Ishikawa (cell line): Measurements from ENCODE around the gene PRSS33.

ENCODE experiments used
- TAF1 ChIP-seq: IDR thresholded peaks from 2 replicates; pipeline ENCODE4 v1.6.1; 2012; ENCODE audit warnings: low read depth, mild to moderate bottlenecking
- TCF12 ChIP-seq: IDR thresholded peaks from 2 replicates; pipeline ENCODE4 v1.6.1; 2012; ENCODE audit warnings: low read depth
- YY1 ChIP-seq: IDR thresholded peaks from 2 replicates; pipeline ENCODE4 v1.6.1; 2012; ENCODE audit warnings: low read depth

DNA sequence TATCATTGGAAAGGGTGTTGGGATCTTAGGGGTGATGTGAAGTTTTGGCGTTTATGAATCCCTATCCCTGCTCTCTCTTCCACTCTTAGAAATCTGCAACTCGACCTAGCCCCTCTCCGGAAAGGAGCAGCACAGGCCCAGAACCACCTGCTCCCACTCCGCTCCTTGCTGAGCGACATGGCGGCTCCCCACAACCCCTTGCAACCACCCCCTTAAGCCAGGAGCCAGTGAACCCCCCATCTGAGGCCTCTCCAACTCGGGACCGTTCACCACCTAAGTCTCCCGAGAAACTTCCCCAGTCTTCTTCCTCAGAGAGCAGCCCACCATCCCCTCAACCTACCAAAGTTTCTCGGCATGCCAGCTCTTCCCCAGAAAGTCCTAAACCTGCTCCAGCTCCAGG is 25.9 kb downstream of the PRSS33 start:
- TF ChIP-seq YY1 (no peak), TAF1 (no peak), TCF12 (no peak)
